GM19239 (cell line): ENCODE results near the gene VAC14.

Source experiments
- DNase-seq: peaks from one replicate; pipeline ENCODE4 v3.0.0; 2011; ENCODE audit warnings: low spot score; ENCODE audit not compliant: insufficient read length
- FAIRE-seq: peaks from 2 replicates; lab custom pipeline; 2011; peaks lifted over from hg19 to GRCh38; lab: Jason Lieb, UNC

The VAC14 gene

DNA sequence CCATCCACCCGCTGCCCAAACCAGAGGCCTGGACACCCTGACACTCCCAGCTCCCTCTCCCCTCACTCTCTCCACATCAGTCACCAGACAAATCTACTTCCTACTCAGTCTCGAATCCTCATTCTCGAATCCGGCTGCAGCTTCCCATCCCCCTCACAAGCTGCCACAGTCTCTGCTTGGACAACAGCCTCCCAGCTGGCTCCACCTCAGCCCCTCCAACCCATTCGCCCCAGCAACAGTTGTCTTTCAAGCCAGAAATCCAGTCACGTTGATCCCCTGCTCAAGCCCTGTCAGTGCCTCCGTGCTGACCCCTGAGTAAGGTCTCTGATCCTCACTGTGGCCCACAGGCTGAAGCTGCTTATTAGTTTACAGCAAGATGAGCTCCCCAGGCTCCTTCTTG is 70.9 kb downstream of the VAC14 start:
- FAIRE-seq (no peak), DNase-seq (no peak)

DNA sequence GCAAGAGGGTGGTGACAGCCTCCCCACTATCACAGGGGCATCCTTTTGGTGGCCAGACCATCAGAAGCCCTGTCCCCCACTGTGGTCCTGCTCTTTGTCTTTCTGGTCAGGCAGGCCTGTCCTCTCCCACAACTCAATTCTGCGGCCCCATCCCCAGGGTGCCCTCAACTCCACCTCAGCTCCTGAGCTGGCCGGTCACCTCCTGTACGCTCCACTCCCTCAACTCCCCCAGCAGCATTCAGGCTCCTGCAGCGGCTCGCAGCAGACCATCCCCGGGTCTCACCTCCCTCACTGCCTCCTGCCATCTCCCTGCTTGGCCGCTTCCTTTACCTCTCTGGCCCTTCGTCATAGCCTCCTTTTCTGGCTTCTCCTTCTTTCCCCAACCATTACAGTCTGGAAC is 71.7 kb downstream of the VAC14 start:
- FAIRE-seq (no peak), DNase-seq (no peak)

DNA sequence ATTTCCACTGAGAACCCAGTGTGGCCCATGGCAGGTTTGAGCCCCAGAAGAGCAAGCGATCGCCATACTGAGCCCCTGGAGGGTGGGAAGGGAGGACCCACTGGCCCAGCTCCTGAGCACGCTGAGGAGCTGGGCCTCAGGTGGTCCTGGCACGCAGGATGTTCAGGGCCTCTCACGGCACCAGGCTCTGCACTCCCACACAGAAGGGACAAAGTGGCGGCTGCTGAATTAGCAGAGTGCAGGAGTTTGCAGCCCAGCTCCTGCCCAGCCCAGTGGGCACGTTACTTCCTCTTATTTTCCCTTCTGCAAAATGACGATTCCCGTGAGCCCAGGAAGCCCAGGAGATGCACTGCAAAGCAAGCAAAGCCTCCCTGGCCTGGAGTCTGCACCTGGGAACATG is 72.8 kb downstream of the VAC14 start:
- FAIRE-seq: no peak
- no peak for DNase-seq

DNA sequence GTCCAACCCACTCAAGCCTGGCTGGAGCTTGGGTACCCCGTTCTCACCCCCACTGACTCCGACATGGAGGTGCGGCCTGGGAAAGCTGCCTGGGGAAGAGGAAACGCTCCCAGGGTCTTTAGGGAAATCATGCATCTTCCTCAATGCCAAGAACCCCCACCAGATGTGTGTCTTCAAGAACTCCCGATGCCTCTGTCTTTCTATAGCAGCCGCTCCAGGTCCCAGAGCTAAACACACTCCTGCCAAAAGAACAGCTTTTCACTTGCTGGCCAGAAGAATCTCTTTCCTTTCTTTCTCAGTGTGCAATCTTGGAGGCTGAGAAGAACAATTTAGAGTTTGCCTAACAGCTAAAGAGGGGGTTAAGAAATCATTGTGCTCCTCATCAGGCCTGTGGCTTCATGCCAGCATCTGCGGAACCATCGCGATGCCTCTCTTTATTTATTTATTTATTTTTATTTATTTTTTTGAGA is 74.0 kb downstream of the VAC14 start:
- FAIRE-seq: no peak

DNA sequence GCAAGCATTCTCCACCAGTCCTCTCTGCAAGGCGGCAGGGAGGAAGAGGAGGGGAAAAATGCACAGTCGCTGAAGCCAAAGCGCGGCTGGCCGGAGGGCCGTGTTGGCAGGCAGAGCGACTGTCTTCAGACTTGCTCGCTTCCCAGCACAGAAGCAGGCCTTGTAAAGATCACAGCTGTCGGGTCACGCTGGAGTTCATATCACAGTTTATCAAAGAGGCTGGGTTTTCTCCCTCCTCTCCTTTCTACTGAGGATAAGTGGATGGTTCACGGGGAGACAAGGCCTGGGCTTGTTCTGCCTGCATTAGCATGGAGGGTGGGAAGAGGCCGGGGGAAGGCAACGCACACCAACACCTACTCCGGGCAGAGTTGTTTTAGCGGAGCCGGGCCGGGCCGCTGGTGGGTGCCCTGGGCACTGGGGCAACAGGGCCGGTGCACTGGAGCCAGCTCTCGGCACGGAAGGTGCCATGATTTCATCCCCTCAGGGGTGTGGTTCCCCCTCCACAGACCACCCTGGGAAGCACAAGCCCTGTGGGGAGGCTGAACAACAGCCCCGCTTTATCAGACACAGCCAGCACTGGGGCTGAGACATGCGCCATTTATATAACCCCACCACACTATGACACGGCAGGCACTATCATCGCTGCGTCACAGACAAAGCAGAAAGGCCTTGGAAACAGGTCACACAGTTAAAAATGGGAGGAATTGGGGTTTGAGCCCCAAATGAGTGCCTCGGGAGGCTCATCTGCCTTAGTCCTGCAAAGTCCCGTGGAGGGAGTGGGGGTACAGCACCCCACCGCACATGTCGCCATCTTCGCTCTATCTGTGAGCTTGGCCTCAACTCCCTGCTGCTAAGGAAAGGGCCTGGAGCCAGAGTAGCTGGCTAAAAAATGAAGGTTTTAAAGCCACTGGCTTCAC is 74.8 kb downstream of the VAC14 start:
- FAIRE-seq (no peak), DNase-seq (no peak)

More for the DNA sequence above, 74.0 kb downstream of the VAC14 start:
- no peak for DNase-seq

DNA sequence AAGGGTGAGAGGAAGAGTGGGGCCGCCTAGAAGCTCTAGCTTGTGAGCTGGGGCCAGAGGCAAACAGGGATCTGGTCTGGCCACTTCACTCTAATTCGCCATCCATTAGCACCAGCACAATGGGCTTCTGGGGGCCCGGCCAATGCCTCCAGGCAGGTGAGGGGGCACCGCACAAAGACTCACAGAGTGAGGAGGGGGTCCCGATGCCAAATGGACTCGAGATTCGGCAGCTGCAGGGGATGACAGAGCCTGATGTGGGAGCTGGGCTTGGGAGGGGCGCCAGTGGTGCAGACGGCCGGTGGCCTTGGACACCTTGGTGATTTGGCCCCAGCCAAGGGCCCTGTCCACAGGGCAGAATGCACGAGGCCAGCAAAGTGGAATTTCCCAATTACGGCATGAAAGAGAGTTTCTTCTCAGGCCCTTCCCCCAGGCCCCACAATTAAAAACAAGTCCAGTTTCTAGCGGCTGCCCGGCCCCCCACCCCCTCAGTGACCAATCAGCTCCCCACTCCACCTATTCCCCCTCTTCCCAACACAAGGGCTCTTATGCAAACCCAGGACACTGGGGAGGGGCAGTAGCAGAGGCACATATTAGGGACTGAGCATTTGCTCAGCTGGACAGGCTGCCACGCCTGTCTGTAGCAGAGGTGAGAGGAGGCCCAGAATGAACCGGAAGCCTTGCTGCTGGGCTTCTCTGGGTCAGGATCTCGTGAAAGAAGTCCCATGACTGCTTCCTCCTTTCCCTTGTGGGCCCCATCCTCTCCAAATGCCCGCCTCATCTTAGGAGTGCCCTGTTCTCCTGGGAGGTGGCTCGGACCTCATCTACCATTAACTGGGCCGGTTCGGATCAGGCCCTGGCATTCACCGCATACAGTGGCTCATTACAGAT is 75.7 kb downstream of the VAC14 start:
- no peak for DNase-seq
- no peak for FAIRE-seq

DNA sequence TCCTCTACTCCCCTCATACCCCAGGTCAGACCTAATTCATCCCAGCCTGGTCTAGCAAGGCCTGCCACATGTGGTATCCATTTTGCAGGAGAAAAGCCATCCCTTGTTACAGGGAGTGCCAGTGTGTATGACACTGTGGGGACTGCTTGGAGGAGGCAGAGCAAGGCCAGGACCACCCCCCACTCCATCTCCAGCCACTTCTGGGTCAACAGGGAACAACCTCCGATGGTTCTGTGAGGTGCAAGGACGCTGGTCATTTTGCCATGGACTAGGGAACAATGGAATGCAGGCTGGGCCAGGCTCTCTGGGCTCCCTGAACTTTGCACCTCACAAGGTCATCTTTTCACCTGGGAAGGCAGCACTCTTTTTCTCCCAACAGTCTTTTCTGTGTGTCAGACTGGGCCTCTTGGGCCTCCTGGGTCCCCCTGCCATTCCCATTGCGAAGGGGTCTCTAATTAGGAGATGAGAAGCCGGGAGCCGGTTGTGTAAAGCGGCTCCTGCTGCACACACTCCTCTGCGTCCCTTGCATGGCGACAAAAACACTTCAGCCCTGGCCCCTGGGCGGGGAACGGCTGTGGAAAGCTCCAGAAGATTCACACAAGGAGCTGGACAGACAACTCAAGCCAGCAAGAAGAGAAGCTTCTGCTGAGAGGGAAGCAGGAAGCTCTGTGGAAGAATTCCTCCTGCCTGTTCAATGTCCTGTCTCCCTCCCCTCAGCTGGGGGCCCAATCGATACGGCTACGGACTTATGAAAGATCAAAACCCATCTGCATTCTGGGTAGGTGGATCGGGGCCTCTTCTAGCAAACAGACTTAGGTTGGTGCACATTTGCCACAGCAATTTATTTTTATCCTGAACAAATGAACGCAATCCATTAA is 76.6 kb downstream of the VAC14 start:
- no peak for FAIRE-seq
- DNase-seq: no peak

DNA sequence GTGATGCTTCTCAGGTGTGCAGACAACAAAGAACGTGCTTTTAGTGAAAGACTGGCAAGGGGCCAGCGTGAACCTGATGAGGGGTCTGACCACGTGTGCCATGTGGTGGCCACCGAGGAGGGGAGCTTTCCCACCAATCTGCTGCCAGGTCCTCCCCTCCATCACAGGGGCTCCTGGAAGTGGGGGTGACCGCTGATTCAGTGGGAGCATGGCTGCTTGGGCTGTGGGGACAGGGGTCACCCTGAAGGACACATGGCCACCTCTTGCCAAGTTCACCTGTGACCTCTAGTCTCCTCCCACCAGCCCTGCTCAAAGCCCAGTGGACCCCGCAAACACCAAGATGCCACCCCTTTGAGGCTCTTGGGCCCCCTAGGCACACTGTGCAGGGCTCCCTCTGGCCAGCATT is 77.2 kb downstream of the VAC14 start:
- FAIRE-seq: no peak
- no peak for DNase-seq

DNA sequence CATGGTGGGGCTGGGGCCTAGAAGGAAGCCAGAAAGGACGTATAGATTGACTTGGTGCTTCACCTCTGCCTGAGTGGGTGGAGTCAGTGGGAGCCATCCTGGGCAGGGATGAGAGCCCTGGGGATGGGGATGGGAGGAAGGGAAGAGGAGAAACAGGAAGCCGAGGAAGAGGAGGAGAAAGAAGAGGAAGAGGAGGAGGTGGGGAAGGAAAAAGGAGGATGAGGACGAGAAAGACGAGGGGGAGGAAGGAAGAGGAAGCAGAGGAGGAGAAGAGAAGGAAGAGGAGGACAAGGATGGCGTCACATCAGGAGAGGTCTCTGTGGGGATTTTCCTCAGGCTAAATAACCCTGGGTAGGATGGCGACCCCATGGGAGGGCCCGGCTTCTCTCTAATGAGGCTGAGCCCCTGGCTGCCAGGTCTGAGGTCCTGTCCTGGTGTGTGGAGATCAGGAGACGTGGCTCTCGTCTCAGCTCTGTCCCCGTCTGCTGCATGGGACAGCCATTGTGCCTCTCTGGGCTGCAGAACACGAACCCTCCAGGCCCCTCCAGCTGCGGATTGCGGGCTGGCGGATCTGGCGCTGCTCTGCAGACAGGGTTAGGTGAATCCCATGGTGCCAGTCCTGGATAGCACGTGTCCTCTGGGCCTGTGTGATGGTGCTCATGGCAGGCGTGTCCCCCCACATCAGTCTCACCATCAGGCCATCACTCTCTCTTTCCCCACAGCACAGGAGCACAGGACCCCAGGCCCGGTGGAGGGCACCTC is 79.6 kb downstream of the VAC14 start:
- no peak for DNase-seq
- no peak for FAIRE-seq

DNA sequence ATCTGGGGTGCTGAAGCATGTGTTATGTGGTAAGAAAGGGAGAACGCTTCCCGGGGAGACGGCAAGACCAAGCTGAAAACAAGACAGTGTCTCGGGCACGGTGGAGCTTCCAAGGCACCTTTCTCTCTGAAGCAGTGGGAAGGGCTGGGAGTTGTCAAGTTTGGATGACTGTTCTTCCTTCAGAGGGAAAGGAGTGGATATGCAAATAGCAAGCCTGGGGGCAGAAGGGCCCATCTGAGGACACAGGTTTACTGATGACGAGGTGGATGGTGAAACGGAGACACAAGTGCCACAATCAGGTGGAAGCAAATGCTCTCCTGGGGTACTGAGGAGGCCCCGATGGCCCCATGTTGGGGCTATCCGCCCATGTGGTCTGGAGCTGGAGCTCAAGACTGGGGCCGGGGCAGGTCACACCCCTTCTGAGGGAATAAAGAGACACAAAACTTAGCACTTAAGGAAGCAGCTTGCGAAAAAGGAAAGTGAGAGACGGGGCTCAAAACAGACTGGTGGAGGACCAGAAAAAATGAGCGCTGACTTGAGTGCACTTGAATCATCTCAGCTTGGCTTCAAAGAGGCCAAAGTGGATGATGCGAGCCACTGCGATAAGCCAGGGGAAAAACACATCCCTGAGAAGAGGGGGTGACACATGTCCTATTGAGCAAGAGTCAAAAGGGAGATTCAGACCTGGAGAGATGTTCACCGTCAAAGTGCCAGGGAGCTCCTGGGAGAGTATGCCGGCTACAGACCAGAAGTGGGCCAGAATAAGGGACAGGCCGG is 80.3 kb downstream of the VAC14 start:
- FAIRE-seq: no peak
- DNase-seq: no peak

DNA sequence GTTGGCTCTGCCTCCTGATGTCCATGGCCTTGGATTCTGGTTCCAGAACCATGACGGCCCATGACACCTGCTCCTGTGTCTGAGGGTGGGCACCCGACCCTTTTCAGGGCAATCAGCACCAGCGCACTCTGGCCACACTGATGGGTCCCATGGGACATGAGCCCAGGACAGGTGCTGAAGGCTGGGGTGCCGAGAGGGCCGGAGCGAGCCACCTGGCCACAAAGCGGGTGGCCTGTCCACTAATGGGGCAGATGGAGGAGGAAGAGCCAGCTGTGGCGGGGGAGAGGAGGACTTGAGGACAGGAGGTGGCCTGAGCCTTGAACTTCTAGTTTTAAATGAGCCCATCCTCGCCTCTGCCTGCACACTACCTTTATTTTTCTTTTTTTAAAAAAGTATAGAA is 83.9 kb downstream of the VAC14 start:
- DNase-seq: no peak
- no peak for FAIRE-seq

DNA sequence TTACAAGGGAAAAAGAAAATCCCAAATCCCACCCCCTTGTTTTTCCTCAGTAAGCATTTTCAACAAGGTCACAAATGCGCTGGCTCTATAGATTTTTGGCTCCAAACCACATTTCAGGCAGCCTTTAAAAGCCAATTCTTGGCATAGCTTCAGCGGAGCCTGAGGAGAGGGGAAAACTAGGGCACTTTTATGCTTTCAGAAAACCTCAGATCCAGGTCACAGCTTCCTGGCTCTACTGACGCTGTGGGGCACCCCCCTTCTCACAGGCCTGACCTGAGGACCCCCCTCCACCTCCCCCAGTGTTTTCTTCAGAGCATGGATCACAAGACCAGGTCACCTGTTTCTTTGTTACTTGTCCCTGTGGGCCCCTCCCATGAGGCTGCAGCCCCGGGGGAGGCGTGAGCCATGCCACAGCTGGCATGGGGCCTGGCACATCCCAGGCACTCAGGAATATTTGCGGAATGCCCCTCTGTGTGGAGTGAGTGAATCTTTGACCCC is 85.0 kb downstream of the VAC14 start:
- FAIRE-seq (no peak), DNase-seq (no peak)

DNA sequence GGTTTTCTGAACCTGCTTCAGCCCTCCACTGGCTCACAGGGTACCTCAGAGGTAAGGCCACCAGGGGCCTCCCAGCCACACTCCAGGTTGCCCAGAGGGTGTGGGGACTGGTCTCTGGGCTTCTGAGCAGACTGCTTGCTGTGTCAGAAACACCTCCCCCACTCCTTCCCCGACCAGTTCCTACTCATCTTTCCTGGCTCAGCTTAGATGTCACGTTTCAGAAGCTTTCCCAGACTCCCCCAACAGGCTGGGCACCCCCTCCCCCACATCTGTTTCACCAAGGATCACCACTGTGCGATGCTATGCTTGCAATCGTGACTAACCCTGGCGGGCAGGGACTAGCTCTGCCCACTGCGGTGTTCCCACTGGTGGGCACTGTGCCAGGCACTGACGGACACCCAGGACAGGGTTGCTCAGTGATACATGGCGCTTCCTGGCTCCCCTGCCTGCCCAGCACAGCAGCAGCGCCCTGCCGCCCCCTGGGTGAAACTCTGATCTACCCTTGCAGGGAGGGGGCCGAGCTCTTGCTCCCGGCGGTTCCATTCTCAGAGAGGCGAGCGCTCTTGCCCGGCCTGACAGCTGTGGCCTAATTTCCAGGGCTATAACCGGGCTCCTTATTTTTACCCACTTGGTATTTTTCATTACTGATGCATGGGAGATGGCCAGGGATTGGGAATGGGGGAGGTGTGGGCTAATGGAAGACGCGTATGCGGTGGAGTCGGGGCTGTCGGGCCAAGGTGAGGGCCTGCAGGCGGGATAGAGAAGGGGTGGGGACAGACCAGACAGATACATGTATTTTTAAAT is 85.7 kb downstream of the VAC14 start:
- FAIRE-seq (no peak), DNase-seq (no peak)

DNA sequence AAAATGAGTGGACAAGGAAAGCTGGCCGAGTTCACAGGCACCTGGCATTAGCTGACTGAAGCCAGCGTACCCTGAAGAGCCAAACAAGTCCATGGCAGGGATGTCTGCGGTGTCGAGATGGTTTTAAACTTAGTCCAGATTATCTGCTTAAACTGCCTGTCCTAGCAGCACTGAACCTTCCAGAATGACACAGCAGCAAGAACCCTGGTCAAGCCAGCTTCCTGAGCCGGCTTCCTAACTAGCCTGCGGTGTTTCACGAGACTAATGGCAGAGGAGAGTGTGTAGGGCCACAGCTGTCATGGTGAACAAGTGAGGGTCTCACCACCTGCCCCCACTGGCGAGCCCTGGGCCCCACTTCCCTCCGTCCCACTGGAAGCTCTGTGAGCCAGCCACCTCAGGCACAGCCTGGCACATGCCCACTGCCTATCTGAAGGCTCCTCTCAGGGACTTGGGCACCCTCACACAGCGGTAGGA is 86.3 kb downstream of the VAC14 start:
- DNase-seq (no peak), FAIRE-seq (no peak)

DNA sequence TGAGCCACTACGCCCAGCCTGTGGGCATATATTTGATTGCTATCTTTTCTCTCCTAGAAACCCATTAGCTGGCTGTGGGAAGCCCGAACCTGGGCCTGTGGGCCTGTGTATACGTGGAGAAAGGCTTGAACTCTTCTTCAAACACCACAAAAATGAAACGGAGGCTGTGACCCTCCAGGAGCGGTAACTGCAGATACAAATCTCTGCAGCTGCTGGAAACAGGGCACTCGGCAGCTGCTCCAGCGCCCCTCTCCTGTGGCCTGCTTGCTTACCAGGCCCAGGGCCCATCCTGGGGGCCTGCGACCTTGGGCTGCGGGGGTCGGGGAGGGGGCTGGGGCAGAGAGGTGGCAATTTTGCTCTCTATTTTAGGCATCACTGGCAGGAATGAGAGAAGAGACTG is 87.1 kb downstream of the VAC14 start:
- no peak for DNase-seq
- no peak for FAIRE-seq

DNA sequence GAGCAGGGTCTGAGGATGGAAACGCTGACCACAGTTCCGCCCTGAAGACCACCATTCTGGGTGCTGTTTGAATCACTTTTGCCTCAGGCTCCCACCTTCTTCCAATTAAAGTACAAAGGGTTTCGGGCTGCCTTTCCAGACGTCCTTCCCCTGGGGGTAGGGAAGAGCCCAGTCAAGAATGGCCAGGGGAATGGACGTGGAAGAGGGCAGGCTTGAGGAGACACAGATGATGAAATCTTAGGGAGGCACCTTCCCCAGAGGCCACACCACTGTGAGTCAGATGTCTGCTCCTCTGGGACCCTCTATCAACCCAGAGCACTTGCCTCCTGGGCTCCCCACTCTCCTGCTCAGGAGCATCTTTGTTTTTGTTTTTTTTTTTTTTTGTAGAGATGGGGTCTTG is 87.6 kb downstream of the VAC14 start:
- no peak for DNase-seq
- no peak for FAIRE-seq

DNA sequence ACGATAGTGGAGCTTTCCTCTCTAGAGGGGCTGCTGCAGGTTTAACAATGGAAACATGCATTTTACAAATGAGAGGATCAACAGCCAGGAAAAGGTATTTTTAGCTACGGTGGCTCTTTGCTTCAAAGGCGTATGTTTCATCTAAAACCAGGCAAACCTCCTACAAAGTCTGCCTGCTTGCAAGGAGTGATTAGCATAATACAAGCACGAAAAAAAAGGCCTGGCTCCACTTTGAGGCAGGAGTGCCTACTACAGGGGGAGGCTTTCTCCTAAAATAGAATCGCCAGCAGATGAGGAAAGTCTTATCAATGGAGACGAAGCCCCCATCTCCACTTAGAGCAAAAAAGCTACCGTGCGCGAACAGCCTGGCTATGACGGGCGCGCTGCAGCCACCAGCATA is 88.0 kb downstream of the VAC14 start:
- DNase-seq (no peak), FAIRE-seq (no peak)

DNA sequence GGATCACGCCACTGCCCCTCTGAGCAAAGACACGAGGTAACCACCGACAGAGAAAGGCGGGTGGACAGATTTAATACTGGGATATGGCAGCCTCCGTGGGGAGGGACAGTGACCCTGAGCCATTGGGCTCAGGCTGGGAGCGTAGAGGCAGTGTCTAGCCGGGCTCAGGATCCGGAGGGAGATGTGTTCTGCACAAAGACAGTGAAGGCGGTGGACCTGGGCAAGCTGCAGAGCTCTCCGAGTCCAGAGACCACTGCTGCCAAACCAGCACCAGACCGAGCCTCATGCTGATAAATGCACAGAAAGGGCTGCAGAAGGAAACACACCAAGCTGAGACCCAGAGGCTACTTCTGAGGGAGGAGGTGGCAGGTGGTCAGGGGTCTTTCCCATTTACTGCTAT is 88.6 kb downstream of the VAC14 start:
- DNase-seq: no peak

More for the DNA sequence above, 88.6 kb downstream of the VAC14 start:
- no peak for FAIRE-seq
